HG03175 (cell line): Measurements from ENCODE around the gene PI4KA.

Source experiments
- ATAC-seq: cut with Tn5 transposase; IDR thresholded peaks from one replicate; pipeline ENCODE4 v1.9.1; 2021; ENCODE audit warnings: mild to moderate bottlenecking, moderate library complexity; ENCODE audit not compliant: unreplicated experiment

Gene PI4KA

DNA sequence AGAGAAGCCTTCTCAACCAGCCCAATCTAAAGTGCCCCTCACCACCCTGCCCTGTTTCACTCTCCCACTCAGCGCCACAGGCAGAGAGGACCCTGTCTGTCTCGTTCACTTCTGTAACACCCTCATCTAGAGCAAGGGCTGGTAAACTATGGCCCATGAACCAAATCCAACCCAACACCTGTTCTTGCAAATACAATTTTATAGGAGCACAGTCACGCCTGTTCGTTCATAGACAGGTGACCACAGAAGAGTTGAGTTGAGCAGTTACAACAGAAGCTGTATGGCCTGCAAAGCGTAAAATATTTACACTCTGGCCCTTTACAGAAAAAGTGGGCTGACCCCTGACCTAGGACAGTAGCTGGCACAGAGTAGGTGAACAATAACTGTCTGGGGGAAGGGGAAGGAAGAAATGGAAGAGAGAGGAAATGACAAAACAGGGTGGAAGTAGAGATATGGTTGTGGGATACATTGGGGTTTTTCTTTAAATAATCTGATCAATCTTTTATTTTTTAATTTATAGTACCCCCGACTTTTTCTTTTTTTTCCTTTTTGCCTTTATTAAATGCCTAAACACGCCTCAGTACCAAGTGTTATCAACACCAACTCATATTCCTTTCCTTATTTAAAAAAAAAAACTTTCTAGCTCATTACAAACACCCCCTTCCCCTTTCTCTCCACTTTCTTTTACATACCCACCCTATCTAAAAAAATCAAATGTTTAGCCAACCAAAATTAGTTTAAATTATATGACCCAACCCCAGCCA, 63.8 kb downstream of the PI4KA start:
- ATAC-seq, result no peak

DNA sequence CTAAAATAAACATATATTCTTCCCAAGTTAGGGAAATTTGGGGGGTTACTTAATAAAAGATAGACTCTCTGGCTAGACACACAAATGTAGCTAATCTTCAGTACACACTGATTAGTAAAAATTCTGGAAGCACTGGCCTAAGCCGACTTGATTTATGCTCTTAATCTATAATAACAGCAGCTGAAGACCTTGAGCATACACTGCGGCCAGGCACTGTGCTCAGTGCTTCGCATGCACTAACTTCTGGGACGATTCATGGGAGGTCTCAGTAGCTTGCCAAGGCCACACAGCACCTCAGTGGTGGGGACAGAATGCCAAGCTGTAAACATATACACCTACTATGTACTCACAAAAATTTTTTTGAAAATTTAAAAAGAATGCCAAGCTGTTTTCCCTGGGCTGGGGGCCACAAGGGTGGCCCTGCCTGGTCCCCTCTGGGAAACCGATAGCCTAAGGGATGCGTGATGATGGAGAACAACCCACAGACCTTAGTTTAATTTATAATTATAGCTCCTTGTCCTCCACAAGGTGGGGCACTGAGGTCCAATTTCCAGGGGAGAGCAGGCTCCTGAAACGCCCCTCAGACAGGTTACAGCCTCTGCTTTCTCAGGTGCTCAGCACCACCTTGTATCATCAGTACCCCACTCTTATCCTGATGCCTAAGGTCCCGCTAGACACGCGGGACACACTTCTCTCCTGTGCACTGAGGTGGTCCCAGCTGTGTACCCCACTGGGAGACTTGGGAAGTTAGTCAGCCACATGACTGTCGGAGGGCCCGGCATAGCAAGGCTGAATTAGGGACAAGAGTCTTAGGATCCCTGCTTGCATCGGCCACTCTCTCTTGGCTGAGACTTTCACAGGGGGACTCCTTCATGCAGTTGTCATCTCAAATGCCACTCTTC, 64.6 kb downstream of the PI4KA start:
- ATAC-seq, result no peak

- ATAC-seq, result no peak
These were observed 65.5 kb downstream of the PI4KA start for GRCh38 chr22:20792966-20793728.

DNA sequence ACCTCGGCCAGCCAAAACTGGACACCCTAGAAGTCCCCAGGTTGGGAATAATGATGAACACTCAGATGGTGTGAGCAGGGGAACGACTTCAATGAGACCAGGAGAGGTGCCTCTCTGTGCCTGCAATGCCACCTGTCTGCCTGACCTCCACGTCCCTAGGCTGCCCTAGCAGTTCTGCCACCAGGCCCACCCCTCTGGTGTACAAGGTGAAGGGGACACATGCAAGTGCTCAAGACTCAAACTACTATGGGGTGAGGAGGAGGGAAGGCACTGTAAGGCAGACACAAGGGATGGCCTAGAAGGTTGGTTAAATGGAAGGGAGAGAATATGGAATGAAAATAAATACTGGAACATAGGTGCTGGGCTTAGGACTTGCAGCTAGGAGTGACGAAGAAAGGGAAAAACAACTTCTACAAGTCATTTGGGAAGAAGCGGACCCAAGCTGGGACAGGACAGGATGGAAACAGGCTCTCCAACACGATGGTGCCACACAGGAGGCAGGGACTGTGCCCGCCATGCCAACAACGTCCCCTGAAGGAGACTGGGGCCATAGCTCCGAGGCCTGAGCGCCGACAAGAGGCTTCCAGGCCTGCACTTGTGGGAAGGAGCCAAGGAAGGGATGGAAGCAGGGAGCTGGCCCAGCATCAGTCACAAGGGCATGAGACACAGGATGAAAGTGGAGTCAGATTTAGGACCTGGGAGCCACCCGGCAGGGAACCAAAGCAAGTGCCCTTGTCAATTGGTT, 66.2 kb downstream of the PI4KA start:
- no peak for ATAC-seq

DNA sequence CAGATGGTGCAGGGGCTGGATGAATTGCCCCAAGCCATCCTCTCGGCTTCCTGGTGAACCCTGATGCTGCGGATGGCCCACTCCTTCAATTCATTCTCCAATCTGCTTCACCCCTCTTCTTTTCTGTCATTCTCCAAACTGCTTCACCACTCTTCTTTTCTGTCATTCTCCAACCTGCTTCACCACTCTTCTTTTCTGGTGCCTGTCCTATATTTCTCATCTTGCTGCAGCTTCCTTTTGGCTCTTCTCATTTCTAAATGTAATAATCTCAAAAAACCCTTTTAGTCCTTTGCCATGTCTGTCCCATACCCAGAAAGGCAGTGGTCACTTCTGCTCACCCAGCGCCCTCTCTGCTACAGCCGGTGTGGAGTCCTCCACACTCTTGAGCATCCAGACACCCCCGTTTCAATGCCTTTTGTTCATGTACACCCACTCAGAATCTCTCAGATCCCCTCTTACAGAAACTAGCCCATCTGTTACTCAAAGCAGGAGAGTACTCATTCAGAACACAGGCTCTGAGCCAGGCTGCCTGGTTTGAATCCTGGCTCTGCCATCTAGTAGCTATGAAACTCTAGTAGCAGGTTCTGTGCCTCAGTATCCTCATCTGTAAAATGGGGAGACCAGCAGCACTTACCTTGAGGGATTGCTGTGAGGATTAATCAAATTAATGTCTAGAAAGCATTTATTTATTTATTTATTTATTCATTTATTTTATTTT, 69.8 kb downstream of the PI4KA start:
- no peak for ATAC-seq

GRCh38 chr22:20787746-20788626, 70.6 kb downstream of the PI4KA start:
- no peak for ATAC-seq

GRCh38 chr22:20787223-20787622, 71.4 kb downstream of the PI4KA start:
- no peak for ATAC-seq

DNA sequence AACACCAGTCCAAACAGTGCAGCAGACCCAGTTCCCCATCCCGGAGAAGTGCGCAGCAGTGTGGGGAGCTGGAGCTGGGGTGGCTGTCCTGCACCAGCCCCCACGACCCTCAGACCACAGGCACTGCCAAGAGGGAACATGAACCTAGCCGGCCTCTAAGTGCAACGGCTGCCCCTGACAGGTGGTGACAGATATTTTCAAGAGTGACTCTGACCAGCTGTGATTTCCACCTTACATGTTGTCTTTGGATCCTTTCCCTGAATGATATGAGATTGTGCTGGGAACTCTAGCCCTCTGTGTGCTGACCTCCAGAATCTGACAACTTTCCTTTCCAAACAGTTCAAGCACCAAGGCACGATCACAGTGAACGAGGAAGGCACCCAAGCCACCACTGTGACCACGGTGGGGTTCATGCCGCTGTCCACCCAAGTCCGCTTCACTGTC, 72.1 kb downstream of the PI4KA start:
- no peak for ATAC-seq

- no peak for ATAC-seq
These were observed 72.6 kb downstream of the PI4KA start for GRCh38 chr22:20786048-20786447.

DNA sequence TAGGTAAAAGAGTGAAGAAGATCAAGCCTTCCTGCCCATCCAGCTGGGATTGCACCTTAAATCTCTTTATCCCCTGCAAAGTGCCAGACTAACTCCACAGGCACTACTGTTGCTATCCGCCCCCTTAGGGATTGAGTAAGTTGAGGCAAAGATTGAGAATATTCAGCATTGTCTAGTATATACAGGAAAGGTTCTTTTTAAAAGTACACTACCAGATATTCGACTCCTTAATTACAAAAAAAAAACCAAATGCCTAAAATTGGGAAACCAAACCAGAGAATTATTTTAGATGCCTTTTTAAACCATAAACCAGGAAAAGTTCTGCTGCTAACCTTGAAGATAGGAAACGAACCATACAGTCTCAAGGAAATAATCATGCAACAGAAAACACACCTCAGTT, 73.2 kb downstream of the PI4KA start:
- no peak for ATAC-seq

DNA sequence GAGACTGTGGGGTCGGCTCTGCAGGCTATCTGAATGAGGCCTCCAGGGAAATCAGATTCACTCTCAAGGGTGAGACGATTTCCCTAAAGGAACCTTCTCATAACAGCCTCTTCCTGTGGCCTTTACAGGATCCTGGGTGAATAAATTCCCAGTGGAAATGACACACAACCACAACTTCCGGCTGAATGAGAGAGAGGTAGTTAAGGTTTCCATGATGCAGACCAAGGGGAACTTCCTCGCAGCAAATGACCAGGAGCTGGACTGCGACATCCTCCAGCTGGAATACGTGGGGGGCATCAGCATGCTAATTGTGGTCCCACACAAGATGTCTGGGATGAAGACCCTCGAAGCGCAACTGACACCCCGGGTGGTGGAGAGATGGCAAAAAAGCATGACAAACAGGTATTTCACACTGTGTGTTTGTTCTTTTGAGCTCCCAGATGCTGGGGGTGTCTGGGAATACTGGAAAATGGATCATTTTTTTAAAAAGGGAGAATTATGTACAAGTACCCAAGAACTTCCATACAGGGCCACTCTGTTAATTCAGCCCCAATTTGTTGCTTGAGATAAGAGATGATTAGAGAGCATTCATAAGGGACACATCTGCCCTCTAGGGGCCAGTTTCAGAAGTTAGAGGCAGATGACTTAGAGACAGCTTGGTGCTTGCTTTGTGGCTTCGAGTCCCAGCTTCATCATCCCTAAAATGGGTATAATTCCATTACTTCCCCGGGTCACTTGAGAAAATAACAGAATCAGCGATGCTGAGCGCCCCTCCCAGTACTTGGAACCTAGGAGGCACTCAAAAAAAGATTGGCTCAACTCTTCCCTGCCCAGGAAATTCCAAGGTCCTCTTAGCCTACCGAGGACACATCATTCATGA, 74.5 kb downstream of the PI4KA start:
- ATAC-seq, result no peak

DNA sequence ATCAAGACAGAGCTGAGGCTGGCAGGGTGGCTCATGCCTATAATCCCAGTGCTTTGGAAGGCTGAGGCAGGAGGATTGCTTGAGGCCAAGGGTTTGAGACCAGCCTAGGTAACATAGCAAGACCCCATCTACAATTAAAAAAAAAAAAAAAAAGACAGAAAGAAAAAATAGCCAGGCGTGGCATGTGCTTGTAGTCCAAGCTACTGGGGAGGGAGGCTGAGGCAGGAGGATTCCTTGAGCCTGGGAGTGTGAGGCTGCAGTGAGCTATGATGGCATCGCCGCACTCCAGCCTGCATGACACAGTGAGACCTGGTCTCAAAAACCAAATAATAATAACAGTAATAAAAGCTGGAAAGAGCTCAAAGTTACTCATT, 75.3 kb downstream of the PI4KA start:
- no peak for ATAC-seq

DNA sequence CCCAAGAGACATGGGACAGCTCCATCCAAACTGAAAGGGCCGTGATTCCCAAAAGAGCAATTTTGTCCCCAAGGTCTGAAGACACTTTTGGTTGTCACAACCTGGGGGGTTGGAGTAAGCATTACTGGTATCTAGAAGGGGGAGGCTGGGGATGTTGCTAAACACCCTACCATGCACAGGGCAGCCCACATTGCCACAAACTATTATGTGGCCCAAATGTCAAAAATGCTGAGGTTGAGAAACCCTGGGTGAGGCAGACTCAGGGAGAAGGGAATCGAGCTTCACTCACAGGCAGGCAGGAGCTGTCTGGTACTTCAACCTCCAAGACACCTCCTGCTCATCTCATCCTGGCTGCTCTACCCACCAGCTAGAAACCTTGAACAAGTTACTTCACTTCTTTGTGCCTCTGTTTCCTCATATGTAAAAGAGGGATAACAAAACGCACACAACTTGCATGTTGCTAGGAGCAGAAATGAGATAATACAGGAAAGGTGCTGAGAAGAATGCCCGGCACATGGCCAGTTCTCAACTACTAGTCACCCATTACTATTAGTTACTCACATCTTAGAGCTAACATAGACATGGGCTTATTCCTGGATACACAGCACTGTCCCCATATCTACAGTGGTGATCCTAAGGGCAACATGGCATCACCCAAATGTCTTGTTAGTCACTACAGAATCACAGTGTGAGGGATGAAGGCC, 75.9 kb downstream of the PI4KA start:
- ATAC-seq, result no peak

GRCh38 chr22:20782083-20782482, 76.5 kb downstream of the PI4KA start:
- no peak for ATAC-seq

DNA sequence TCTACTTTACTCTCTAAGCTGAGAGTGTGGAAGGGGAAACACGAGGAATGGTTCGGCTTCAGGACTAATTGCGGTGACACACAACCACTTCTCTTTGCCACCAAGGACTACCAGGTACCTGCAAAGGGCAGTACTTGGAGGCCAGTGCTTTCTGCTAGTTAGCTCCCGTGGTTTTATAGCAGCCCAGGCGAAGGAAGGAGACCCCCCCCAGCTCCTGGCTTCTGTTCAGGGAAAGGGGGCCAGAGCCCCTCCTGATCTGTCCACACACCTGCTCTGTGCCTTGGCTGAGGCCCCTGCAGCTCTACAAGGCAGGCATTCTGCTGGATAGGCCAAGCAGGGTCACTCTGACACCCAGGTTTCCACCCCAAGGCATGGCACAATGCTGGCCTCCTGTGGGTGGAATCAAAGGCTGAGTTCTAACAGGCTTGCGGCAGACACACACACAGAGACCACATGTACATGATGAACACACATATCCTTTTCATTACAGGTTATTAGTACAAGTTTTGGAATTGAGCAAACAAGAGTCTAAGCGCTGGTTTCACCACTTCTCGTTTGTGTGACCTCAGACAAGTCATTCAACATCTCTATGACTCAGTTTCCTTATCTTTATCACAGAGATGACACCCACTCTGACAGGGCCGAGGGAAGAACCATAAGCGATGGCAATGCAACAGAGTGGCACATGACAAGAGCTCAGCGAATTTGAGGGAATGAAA, 77.2 kb downstream of the PI4KA start:
- ATAC-seq, result no peak

GRCh38 chr22:20779818-20780158, 78.8 kb downstream of the PI4KA start:
- no peak for ATAC-seq
